ENCODE measurements around the gene CAMTA1. TPM values are rescaled to one million over a fixed set of nuclear protein-coding genes. Genes with fewer than 3 reads are reported as not detected.

Gene CAMTA1
- polyA plus RNA-seq, 1 experiment: 64.9 TPM

GRCh38 chr1:7642418-7642704 lies 857.1 kb downstream of the CAMTA1 start:
- CTCF ChIA-PET: interaction anchor here (1.6 kb wide), 1 partner anchor 110 kb away, joined by 3 read pairs; no protein-coding TSS in a partner anchor
- POLR2A ChIA-PET: no interaction called here
- no peak for TF ChIP-seq CTCF (IDR thresholded peaks at IDR 0.05; ENCODE audit: low read depth, low read length)

GRCh38 chr1:7642781-7643529 lies 857.7 kb downstream of the CAMTA1 start:
- Histone ChIP-seq H3K27ac (ENCODE audit: low read depth, low read length) (peak overlapping the region; percentile 31), H3K9me3 (ENCODE audit: control insufficient read depth, insufficient read depth, low read length) (peaks cover 5% of the 10 kb centered on the region), H3K27me3 (ENCODE audit: control insufficient read depth, insufficient read depth, low read length) (no peaks in the 10 kb centered on the region), H3K4me3 (ENCODE audit: low read depth, low read length) (no peak overlapping the region)
- no peak for DNase-seq (ENCODE audit: low read depth, low spot score)
- ChIA-PET CTCF (interaction anchor here (1.6 to 2.5 kb wide), 3 partner anchors 109 to 600 kb away, joined by 3 to 21 read pairs (median 9); no protein-coding TSS in a partner anchor), POLR2A (no interaction called here)
- TF ChIP-seq CTCF (IDR thresholded peaks at IDR 0.05; ENCODE audit: low read depth, low read length): no peak

More at GRCh38 chr1:7642418-7642704, 857.1 kb downstream of the CAMTA1 start:
- H3K4me3 ChIP-seq (ENCODE audit: low read depth, low read length): no peak overlapping the region
- H3K27me3 ChIP-seq (ENCODE audit: control insufficient read depth, insufficient read depth, low read length): no peaks in the 10 kb centered on the region
- DNase-seq (ENCODE audit: low read depth, low spot score): no peak
- no peak overlapping the region for H3K27ac ChIP-seq (ENCODE audit: low read depth, low read length)
- peaks cover 5% of the 10 kb centered on the region for H3K9me3 ChIP-seq (ENCODE audit: control insufficient read depth, insufficient read depth, low read length)

- no peaks in the 10 kb centered on the region for H3K27me3 ChIP-seq (ENCODE audit: control insufficient read depth, insufficient read depth, low read length)
- ChIA-PET POLR2A (no interaction called here), CTCF (interaction anchor here (1.6 to 2.5 kb wide), 3 partner anchors 109 to 600 kb away, joined by 3 to 21 read pairs (median 9); no protein-coding TSS in a partner anchor)
- peak overlapping the region; percentile 31 for H3K27ac ChIP-seq (ENCODE audit: low read depth, low read length)
- DNase-seq (ENCODE audit: low read depth, low spot score): no peak
- TF ChIP-seq CTCF (IDR thresholded peaks at IDR 0.05; ENCODE audit: low read depth, low read length): no peak
- H3K4me3 ChIP-seq (ENCODE audit: low read depth, low read length): no peak overlapping the region
- H3K9me3 ChIP-seq (ENCODE audit: control insufficient read depth, insufficient read depth, low read length): peaks cover 5% of the 10 kb centered on the region
These were observed 858.3 kb downstream of the CAMTA1 start for GRCh38 chr1:7643530-7643929.

DNA sequence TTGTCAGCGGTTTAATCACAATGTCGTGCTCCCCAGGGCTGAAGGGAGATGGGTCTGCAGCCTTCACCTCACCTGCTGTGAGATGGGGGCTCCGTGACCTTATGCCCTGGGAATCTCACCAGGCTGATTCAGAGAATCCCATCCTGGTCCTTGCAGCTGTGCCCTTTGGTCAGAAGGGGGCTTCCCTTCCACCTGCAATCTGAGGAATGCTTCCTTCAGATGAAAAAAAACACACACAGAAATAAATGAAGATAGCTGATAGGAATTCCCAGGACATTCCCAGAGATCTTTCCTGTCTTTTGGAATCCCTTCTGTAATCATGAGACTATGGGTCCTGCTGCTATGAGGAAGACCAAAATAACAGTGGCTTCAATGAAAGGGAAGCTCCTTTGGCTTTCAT lies 858.8 kb downstream of the CAMTA1 start:
- no peak overlapping the region for H3K4me3 ChIP-seq (ENCODE audit: low read depth, low read length)
- ChIA-PET CTCF (interaction anchor here (0.9 to 2.5 kb wide), 5 partner anchors 25 to 601 kb away, joined by 3 to 21 read pairs (median 3); no protein-coding TSS in a partner anchor), POLR2A (no interaction called here)
- H3K9me3 ChIP-seq (ENCODE audit: control insufficient read depth, insufficient read depth, low read length): peaks cover 5% of the 10 kb centered on the region
- no peak for TF ChIP-seq CTCF (IDR thresholded peaks at IDR 0.05; ENCODE audit: low read depth, low read length)
- no peak overlapping the region for H3K27ac ChIP-seq (ENCODE audit: low read depth, low read length)
- no peak for DNase-seq (ENCODE audit: low read depth, low spot score)
- no peaks in the 10 kb centered on the region for H3K27me3 ChIP-seq (ENCODE audit: control insufficient read depth, insufficient read depth, low read length)

DNA sequence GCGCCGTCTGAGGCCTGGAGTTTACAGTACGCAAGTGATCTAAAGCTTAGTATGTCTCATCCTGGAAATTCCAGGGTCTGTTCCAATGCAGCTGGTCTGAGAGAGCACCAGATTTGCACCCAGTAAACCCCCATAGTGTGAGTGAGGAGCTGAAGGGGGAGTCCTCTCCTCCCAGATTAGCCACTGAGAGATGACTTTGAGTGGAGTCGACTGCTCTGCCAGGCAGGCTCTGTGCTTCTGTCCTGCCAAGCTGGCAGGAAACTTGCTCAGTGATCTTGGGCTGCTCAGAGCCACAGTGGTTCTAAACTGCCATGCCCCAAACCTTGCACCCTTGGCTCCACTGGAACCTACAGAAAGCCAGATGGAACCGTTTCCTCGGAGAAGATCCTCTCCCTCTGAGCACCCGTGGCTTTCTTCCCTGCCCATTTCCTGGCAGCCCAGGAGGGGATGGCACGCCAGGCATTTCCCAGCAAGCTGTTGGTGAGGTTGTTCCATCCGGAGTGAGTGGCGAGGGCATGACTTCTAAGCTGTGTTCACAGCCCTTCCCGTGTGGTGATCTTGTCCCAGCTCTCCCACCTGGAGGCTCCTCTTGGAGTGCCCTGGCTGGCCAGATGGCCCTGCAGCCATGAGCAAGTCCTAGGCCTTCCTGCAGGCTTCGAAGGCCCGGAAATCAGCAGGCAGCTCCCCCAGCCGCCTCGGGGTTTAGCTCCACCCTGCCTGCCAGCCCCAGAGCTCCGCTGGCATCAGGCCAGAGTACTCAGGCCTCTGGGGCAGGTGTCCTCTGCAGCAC lies 859.9 kb downstream of the CAMTA1 start:
- POLR2A ChIA-PET: no interaction called here

More for the DNA sequence above, 859.9 kb downstream of the CAMTA1 start:
- H3K27me3 ChIP-seq (ENCODE audit: control insufficient read depth, insufficient read depth, low read length): peaks cover 2% of the 10 kb centered on the region
- H3K27ac ChIP-seq (ENCODE audit: low read depth, low read length): peak overlapping the region; percentile 33
- CTCF ChIA-PET: interaction anchor here (0.9 to 2.5 kb wide), 4 partner anchors 24 to 602 kb away, joined by 3 to 21 read pairs (median 6); no protein-coding TSS in a partner anchor
- H3K9me3 ChIP-seq (ENCODE audit: control insufficient read depth, insufficient read depth, low read length): peaks cover 5% of the 10 kb centered on the region
- H3K4me3 ChIP-seq (ENCODE audit: low read depth, low read length): no peak overlapping the region
- TF ChIP-seq CTCF (IDR thresholded peaks at IDR 0.05; ENCODE audit: low read depth, low read length): no peak
- DNase-seq (ENCODE audit: low read depth, low spot score): peak; percentile 43
